ENCODE data around the gene IRGC.

Gene IRGC

GRCh38 chr19:43749898-43750297 lies 34.0 kb downstream of the IRGC start:
- ChIA-PET CTCF (interaction anchor here (0.6 to 2.3 kb wide), 7 partner anchors 15 to 267 kb away, joined by 3 to 9 read pairs (median 4); no protein-coding TSS in a partner anchor), POLR2A (interaction anchor here (1.0 kb wide), 1 partner anchor 9 kb away, joined by 3 read pairs; no protein-coding TSS in a partner anchor)
- H3K27ac ChIP-seq (ENCODE audit: extremely low read depth, low read depth, low read length), result no peak overlapping the region
- TF ChIP-seq PRDM1 (tag by site-specific recombination; IDR thresholded peaks at IDR 0.05), result peak; percentile 61
- no peak for TF ChIP-seq ZBTB11 (tag by site-specific recombination; conservative IDR thresholded peaks at IDR 0.05; ENCODE audit: low read depth)
- TF ChIP-seq ZNF112 (tag by site-specific recombination; IDR thresholded peaks at IDR 0.05), result no peak
- peaks cover 11% of the 10 kb centered on the region for H3K4me1 ChIP-seq (ENCODE audit: control insufficient read depth, insufficient read depth, low read length)
- H3K4me3 ChIP-seq (ENCODE audit: low read depth, low read length), result no peak overlapping the region
- H3K36me3 ChIP-seq (ENCODE audit: control insufficient read depth in 2 of 2, insufficient read depth in 1 of 2, low read length in 2 of 2), result peaks cover 63 to 78% of the 10 kb centered on the region in 2 experiments
- no peaks in the 10 kb centered on the region for H3K9me3 ChIP-seq (ENCODE audit: control insufficient read depth, insufficient read depth, low read depth, low read length)

- Histone ChIP-seq H3K36me3 (ENCODE audit: control insufficient read depth in 2 of 2, insufficient read depth in 1 of 2, low read length in 2 of 2) (peaks cover 57 to 67% of the 10 kb centered on the region in 2 experiments), H3K27ac (ENCODE audit: extremely low read depth, low read depth, low read length) (peak overlapping the region; percentile 35; the same call in 1 of the 2 replicates), H3K4me3 (ENCODE audit: low read depth, low read length) (no peak overlapping the region), H3K4me1 (ENCODE audit: control insufficient read depth, insufficient read depth, low read length) (peaks cover 24% of the 10 kb centered on the region), H3K9me3 (ENCODE audit: control insufficient read depth, insufficient read depth, low read depth, low read length) (no peaks in the 10 kb centered on the region)
- CTCF ChIA-PET, result interaction anchor here (0.6 to 9.0 kb wide), 11 partner anchors 9 to 270 kb away, joined by 3 to 151 read pairs (median 6); no protein-coding TSS in a partner anchor
- TF ChIP-seq ZFP69B (tag by site-specific recombination; IDR thresholded peaks at IDR 0.05), result no peak
- 0 out of 2 replicates have a peak, but pooled peaks have one; percentile 21 for TF ChIP-seq ZNF449 (tag by site-specific recombination; IDR thresholded peaks at IDR 0.05)
- TF ChIP-seq ZNF394 (tag by site-specific recombination; IDR thresholded peaks at IDR 0.05; ENCODE audit: borderline replicate concordance), result peak; percentile 62; the same call in 1 of the 2 replicates
- POLR2A ChIA-PET, result interaction anchor here (0.6 to 4.4 kb wide), 4 partner anchors 27 to 156 kb away, joined by 3 to 63 read pairs (median 5); partner anchors contain the start of genes IRGQ and ZNF576
These were observed 35.8 kb downstream of the IRGC start for GRCh38 chr19:43751466-43752220.

GRCh38 chr19:43752287-43752875 lies 36.5 kb downstream of the IRGC start:
- CTCF ChIA-PET, result interaction anchor here (0.6 to 9.0 kb wide), 20 partner anchors 8 to 1999 kb away, joined by 3 to 151 read pairs (median 4); no protein-coding TSS in a partner anchor
- Histone ChIP-seq H3K4me1 (ENCODE audit: control insufficient read depth, insufficient read depth, low read length) (peaks cover 25% of the 10 kb centered on the region), H3K4me3 (ENCODE audit: low read depth, low read length) (no peak overlapping the region), H3K9me3 (ENCODE audit: control insufficient read depth, insufficient read depth, low read depth, low read length) (no peaks in the 10 kb centered on the region), H3K27ac (ENCODE audit: extremely low read depth, low read depth, low read length) (peak overlapping the region; percentile 100), H3K36me3 (ENCODE audit: control insufficient read depth in 2 of 2, insufficient read depth in 1 of 2, low read length in 2 of 2) (peaks cover 50 to 60% of the 10 kb centered on the region in 2 experiments)
- POLR2A ChIA-PET, result interaction anchor here (0.5 to 4.4 kb wide), 15 partner anchors 10 to 221 kb away, joined by 3 to 63 read pairs (median 5); partner anchors contain the start of genes IRGQ, ZNF283 and ZNF576
- TF ChIP-seq ZNF792 (tag by site-specific recombination; IDR thresholded peaks at IDR 0.05) (0 out of 2 replicates have a peak, but pooled peaks have one; percentile 20), ZNF777 (tag by site-specific recombination; IDR thresholded peaks at IDR 0.05; ENCODE audit: borderline replicate concordance) (no peak)

- Histone ChIP-seq H3K27ac (ENCODE audit: extremely low read depth, low read depth, low read length) (peak overlapping the region; percentile 100), H3K4me1 (ENCODE audit: control insufficient read depth, insufficient read depth, low read length) (peaks cover 27% of the 10 kb centered on the region), H3K36me3 (ENCODE audit: control insufficient read depth in 2 of 2, insufficient read depth in 1 of 2, low read length in 2 of 2) (peaks cover 32 to 42% of the 10 kb centered on the region in 2 experiments), H3K9me3 (ENCODE audit: control insufficient read depth, insufficient read depth, low read depth, low read length) (no peaks in the 10 kb centered on the region), H3K4me3 (ENCODE audit: low read depth, low read length) (peak overlapping the region; percentile 60)
- ChIA-PET POLR2A (interaction anchor here (0.6 to 4.4 kb wide), 23 partner anchors 8 to 820 kb away, joined by 3 to 63 read pairs (median 5); partner anchors contain the start of genes IRGQ, PLAUR, XRCC1 and ZNF45), CTCF (interaction anchor here (0.6 to 9.0 kb wide), 8 partner anchors 9 to 828 kb away, joined by 3 to 151 read pairs (median 6); no protein-coding TSS in a partner anchor)
- TF ChIP-seq ZNF600 (tag by site-specific recombination; IDR thresholded peaks at IDR 0.05) (no peak), ZNF37A (tag by site-specific recombination; IDR thresholded peaks at IDR 0.05) (no peak), ZNF580 (tag by site-specific recombination; IDR thresholded peaks at IDR 0.05) (no peak), ZNF501 (tag by site-specific recombination; IDR thresholded peaks at IDR 0.05) (no peak), ZNF248 (tag by site-specific recombination; IDR thresholded peaks at IDR 0.05) (no peak), ZNF114 (tag by site-specific recombination; IDR thresholded peaks at IDR 0.05) (no peak), ZNF473 (tag by site-specific recombination; IDR thresholded peaks at IDR 0.05) (no peak), ZNF19 (tag by site-specific recombination; IDR thresholded peaks at IDR 0.05; ENCODE audit: low read depth) (no peak), SCRT2 (tag by site-specific recombination; IDR thresholded peaks at IDR 0.05) (no peak), ZNF394 (tag by site-specific recombination; IDR thresholded peaks at IDR 0.05; ENCODE audit: borderline replicate concordance) (0 out of 2 replicates have a peak, but pooled peaks have one; percentile 8), TCF7L2 (IDR thresholded peaks at IDR 0.05; ENCODE audit: borderline replicate concordance, low read depth, low read length) (no peak), GFI1B (tag by site-specific recombination; IDR thresholded peaks at IDR 0.05) (no peak), ZNF555 (tag by site-specific recombination; conservative IDR thresholded peaks at IDR 0.05) (no peak), ZNF777 (tag by site-specific recombination; IDR thresholded peaks at IDR 0.05; ENCODE audit: borderline replicate concordance) (no peak)
These were observed 38.3 kb downstream of the IRGC start for GRCh38 chr19:43754253-43754502.
